ENCODE results near the gene NRBF2.
"Not testable (repeated sequence)": the region's sequence is repeated elsewhere in the genome, so short reads cannot be mapped to it uniquely, and the experiment has no call there.

NRBF2 gene

GRCh38 chr10:63133056-63133820 is at the start of gene NRBF2:
Gene NRBF2 (plus strand): TSS chr10:63133328. CDS start chr10:63133471, 143 bp downstream.
- TF ChIP-seq CTCF (conservative IDR thresholded peaks at IDR 0.05; ENCODE audit: low read length), result peak; percentile 26
- peak within 1 kb of the TSS; percentile 91 for H3K4me3 ChIP-seq (ENCODE audit: low read length)
- DNase-seq (ENCODE audit: low read depth), result peak; percentile 98

GRCh38 chr10:63083406-63083805 is 49.7 kb upstream of the NRBF2 start:
- not testable (repeated sequence) for H3K4me3 ChIP-seq (ENCODE audit: low read length); DNase-seq (ENCODE audit: low read depth)

DNA sequence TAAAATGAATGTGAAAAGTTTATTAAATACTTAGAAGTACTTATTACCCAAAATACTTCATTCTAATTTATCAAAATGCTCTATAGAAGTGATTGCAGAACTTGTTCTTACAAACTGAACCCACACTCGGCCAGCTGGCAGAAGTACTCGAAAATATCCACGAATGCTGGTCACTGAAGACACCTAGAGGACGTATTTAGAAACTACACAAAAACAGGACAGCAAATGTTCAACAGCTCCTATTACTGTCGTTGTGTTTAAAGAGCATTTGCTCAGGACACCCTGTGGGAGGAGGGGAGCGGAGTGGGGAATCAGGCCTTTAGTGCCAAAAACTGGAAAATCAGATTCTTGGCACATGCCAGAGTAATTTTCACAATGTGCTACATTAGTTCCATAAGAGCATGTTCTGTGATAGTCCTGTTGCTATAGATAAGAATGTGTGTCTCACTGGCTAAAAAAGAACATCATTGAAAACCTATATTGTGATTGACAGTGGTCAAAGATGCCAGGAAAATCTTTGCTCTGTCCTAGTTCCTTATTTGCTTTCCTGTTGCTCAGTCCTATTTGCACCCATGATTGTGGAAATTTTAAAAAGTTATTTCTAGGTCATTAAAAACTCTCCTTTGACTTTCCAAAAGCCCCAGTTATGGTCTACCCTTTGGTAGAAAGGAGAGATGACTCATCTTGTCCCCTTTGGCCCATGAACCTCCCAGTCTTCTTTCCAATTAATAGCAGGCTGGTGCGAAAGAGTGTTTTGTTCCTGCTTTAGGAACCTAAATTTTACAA is 49.0 kb upstream of the NRBF2 start:
- peak; percentile 90 for DNase-seq (ENCODE audit: low read depth)
- no peak overlapping the region for H3K4me3 ChIP-seq (ENCODE audit: low read length)
- TF ChIP-seq CTCF (conservative IDR thresholded peaks at IDR 0.05; ENCODE audit: low read length), result peak; percentile 75

DNA sequence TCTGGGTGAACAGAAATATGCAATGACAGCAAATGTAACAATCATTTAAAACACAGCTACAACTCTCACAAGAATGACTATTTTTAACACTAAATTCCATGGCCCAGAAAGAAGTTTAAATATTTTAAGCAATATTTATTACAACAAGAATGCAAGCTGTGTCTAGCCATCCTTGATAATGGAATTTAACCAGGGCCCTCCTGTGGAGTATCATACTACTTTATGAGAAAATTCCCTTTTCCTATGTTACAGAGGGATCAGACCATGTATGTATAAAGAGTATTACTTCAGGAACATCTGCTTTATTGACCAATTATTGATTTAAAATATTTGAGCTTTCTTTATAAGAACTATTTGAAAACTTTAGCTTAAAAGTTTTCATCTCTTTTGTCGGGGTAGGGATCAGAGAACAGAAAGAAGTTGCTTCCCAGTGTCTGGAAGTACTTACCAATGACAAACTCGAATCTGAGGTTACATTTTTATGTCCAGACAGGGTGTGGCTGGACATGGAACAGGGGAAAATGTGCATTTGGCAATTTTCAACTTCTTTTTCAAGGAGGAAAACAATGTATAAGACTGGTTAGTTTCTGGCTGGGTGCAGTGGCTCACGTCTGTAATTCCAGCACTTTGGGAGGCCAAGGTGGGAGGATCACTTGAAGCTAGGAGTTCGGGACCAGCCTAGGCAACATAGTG is 48.3 kb upstream of the NRBF2 start:
- TF ChIP-seq CTCF (conservative IDR thresholded peaks at IDR 0.05; ENCODE audit: low read length), result 0 out of 2 replicates have a peak, but pooled peaks have one; percentile 5

DNA sequence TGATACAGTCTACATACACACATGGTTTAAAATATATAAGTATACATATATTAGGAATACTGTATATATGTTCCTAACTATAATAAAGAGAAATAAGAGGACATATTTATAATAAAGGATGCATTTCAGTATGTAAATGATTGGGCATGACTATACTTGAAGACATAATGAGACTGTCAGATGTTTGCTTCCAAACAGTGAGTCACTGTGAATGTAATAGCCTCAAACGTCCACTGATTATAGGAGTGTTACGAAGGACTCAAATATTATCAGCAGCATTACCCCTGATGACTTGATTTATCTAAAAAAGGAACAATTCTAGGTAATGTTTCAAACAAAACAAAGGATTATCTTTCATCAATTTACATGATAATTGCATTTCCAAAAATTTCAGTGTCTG is 39.9 kb upstream of the NRBF2 start:
- TF ChIP-seq CTCF (conservative IDR thresholded peaks at IDR 0.05; ENCODE audit: low read length), result no peak

More for the DNA sequence above, 48.3 kb upstream of the NRBF2 start:
- DNase-seq (ENCODE audit: low read depth), result peak; percentile 88
- no peak overlapping the region for H3K4me3 ChIP-seq (ENCODE audit: low read length)

GRCh38 chr10:63094405-63094804 is 38.7 kb upstream of the NRBF2 start:
- no peak overlapping the region for H3K4me3 ChIP-seq (ENCODE audit: low read length)
- no peak for DNase-seq (ENCODE audit: low read depth)
- no peak for TF ChIP-seq CTCF (conservative IDR thresholded peaks at IDR 0.05; ENCODE audit: low read length)

More for the DNA sequence above, 39.9 kb upstream of the NRBF2 start:
- H3K4me3 ChIP-seq (ENCODE audit: low read length), result no peak overlapping the region
- DNase-seq (ENCODE audit: low read depth), result no peak

GRCh38 chr10:63094881-63095280 is 38.2 kb upstream of the NRBF2 start:
- no peak for TF ChIP-seq CTCF (conservative IDR thresholded peaks at IDR 0.05; ENCODE audit: low read length)
- H3K4me3 ChIP-seq (ENCODE audit: low read length), result no peak overlapping the region
- peak; percentile 8 for DNase-seq (ENCODE audit: low read depth)
